AG04449 (cell line): ENCODE results near the gene SOX6.

Source experiments
- CTCF ChIA-PET: fragments of 350-600 bp; formaldehyde crosslinking; extraction: SDS; loops from one replicate; lab custom pipeline; 2021; ENCODE audit warnings: antibody characterized with exemption; lab: Yijun Ruan, JAX
- POLR2A ChIA-PET: fragments of 400-600, 350-600 bp; formaldehyde crosslinking; extraction: SDS; loops from one replicate; lab custom pipeline; 2020; ENCODE audit warnings: antibody characterized with exemption, inconsistent platforms; lab: Yijun Ruan, JAX
- DNase-seq: peaks from one replicate; pipeline ENCODE4 v3.0.0-alpha.2; 2010; ENCODE audit warnings: low read depth, low spot score
- H3K4me3 ChIP-seq: 2 replicates; pipeline ENCODE4 v1.5.1; 2011; ENCODE audit warnings: low read depth, mild to moderate bottlenecking, control low read depth, low read length
- TF ChIP-seq, protein P1 (sequence below): IDR thresholded peaks from one replicate; pipeline ENCODE4 v1.5.1; 2011; ENCODE audit warnings: mild to moderate bottlenecking, moderate library complexity, low read length, control low read depth, inconsistent platforms; ENCODE audit not compliant: insufficient read depth; ENCODE audit errors: missing control alignments

SOX6 gene

GRCh38 chr11:15987046-15987445 is 369.3 kb downstream of the SOX6 start:
- no peak overlapping the region for H3K4me3 ChIP-seq
- POLR2A ChIA-PET = no interaction called here
- DNase-seq = no peak
- CTCF ChIA-PET = interaction anchor here (1.5 kb wide), 1 partner anchor 627 kb away, joined by 5 read pairs; no protein-coding TSS in a partner anchor
- TF ChIP-seq, protein P1, sequence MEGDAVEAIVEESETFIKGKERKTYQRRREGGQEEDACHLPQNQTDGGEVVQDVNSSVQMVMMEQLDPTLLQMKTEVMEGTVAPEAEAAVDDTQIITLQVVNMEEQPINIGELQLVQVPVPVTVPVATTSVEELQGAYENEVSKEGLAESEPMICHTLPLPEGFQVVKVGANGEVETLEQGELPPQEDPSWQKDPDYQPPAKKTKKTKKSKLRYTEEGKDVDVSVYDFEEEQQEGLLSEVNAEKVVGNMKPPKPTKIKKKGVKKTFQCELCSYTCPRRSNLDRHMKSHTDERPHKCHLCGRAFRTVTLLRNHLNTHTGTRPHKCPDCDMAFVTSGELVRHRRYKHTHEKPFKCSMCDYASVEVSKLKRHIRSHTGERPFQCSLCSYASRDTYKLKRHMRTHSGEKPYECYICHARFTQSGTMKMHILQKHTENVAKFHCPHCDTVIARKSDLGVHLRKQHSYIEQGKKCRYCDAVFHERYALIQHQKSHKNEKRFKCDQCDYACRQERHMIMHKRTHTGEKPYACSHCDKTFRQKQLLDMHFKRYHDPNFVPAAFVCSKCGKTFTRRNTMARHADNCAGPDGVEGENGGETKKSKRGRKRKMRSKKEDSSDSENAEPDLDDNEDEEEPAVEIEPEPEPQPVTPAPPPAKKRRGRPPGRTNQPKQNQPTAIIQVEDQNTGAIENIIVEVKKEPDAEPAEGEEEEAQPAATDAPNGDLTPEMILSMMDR = no peak

GRCh38 chr11:15985860-15986139 is 370.5 kb downstream of the SOX6 start:
- no peak overlapping the region for H3K4me3 ChIP-seq
- no peak for DNase-seq
- ChIA-PET POLR2A (no interaction called here), CTCF (interaction anchor here (1.5 kb wide), 1 partner anchor 45 kb away, joined by 5 read pairs; no protein-coding TSS in a partner anchor)
- TF ChIP-seq, protein P1 = no peak

DNA sequence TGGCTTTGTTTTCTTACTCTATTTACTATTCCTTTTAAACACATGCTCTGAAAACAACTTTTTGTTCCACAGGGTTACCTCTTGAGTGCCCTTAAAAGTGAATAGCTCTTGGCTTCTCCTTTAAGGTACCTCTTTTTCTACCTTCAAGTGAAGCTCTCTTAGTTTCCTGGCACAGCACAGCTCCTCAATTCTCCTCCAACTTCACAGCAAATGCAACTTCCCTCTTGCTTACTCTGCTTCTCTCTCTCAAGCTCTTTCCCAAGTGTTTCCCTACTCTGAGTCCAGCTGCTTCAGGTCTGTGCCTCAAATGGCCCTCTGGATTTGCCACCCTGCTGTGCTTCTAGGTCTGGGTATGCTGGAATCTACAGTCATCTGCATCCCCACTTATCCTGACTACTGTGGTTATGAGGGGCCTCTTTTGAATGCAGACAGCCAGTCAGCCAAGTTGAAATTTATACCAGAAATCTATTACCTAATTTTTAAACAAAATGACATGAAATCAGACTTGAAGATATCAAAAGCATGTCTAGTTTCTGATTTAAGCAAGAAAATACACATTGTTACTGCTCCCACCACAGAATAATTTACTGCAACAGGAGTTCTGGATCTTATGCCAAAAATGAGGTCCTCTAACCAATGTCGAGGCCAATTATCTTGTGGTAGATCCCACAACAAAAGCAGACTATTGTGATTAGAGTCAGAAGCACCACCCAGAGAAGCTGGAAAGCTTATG is 371.1 kb downstream of the SOX6 start:
- DNase-seq = no peak
- no peak overlapping the region for H3K4me3 ChIP-seq
- CTCF ChIA-PET = interaction anchor here (1.3 to 1.5 kb wide), 2 partner anchors 45 to 624 kb away, joined by 3 to 5 read pairs; no protein-coding TSS in a partner anchor
- POLR2A ChIA-PET = no interaction called here
- TF ChIP-seq, protein P1 = no peak

DNA sequence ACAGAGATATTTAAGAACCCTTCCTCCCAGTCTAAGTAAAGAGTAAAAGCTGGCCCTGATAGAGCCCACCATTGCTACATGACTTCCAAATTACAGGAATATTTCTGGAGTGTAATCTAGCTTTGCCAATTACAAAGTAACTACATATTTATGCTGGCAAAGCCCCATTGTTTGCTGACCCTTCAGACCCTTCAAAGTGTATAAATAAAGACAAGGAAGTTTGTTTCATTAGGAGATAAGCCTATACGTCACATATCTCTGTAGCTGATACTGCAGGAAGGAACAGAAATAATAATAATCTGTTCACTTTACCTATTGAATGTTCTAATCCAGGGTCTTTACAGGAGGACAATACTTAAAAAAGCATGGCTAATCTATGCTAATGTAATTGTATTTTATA is 375.1 kb downstream of the SOX6 start:
- no peak overlapping the region for H3K4me3 ChIP-seq
- TF ChIP-seq, protein P1 = no peak
- ChIA-PET CTCF (no interaction called here), POLR2A (no interaction called here)
- no peak for DNase-seq

GRCh38 chr11:15977116-15977515 is 379.2 kb downstream of the SOX6 start:
- CTCF ChIA-PET = interaction anchor here (0.7 to 2.8 kb wide), 3 partner anchors 11 to 640 kb away, joined by 3 to 11 read pairs (median 3); no protein-coding TSS in a partner anchor
- no peak for DNase-seq
- H3K4me3 ChIP-seq = no peak overlapping the region
- TF ChIP-seq, protein P1 = no peak
- POLR2A ChIA-PET = no interaction called here

GRCh38 chr11:15976433-15977045 is 379.8 kb downstream of the SOX6 start:
- ChIA-PET POLR2A (no interaction called here), CTCF (interaction anchor here (0.7 to 2.8 kb wide), 2 partner anchors 12 to 640 kb away, joined by 3 to 11 read pairs; no protein-coding TSS in a partner anchor)
- no peak overlapping the region for H3K4me3 ChIP-seq
- DNase-seq = no peak
- TF ChIP-seq, protein P1 = no peak
